HepG2 (cell line): ENCODE results near the gene STK40. TPM values are rescaled to one million over a fixed set of nuclear protein-coding genes. Genes with fewer than 3 reads are reported as not detected.

Source experiments
- AGO2 ChIP-seq: fragments of 200-400 bp; formaldehyde crosslinking; optimal IDR thresholded peaks from 2 replicates; pipeline ENCODE3; 2017; ENCODE audit warnings: mild to moderate bottlenecking, low read depth, low read length, moderate library complexity
- ARHGAP35 ChIP-seq: sonication (generic); formaldehyde crosslinking; IDR thresholded peaks from 2 replicates; pipeline ENCODE4 v1.9.0; 2022; ENCODE audit warnings: mild to moderate bottlenecking, inconsistent platforms, moderate library complexity, missing genetic modification reagents, borderline replicate concordance
- CBX2 ChIP-seq, 2 experiments: fragments of 200-600 bp in 1 of 2; sonication (generic); formaldehyde crosslinking in 1 of 2; IDR thresholded peaks; 2 replicates each; pipeline versions ENCODE4 v1.7.0 to v1.8.1; 2018 to 2022; ENCODE audit warnings: low read depth in 2 of 2, low read length in 1 of 2, mild to moderate bottlenecking in 1 of 2, missing genetic modification reagents in 1 of 2
- DDIT3 ChIP-seq: sonication (generic); formaldehyde crosslinking; IDR thresholded peaks from 2 replicates; pipeline ENCODE4 v1.4.0; 2020; ENCODE audit warnings: mild to moderate bottlenecking, missing genetic modification reagents
- DRAP1 ChIP-seq: IDR thresholded peaks from 2 replicates; pipeline ENCODE4 v1.6.1; 2016; ENCODE audit warnings: missing genetic modification reagents, missing compliant biosample characterization
- ELF1 ChIP-seq: sonication (generic); formaldehyde crosslinking; IDR thresholded peaks from 2 replicates; pipeline ENCODE4 v1.4.0; 2020; ENCODE audit warnings: missing genetic modification reagents
- GATA4 ChIP-seq: sonication (generic); IDR thresholded peaks from 2 replicates; pipeline ENCODE4 v1.6.1; 2016; ENCODE audit warnings: antibody characterized with exemption, low read depth, borderline replicate concordance
- HNRNPH1 ChIP-seq: fragments of 200-400 bp; formaldehyde crosslinking; optimal IDR thresholded peaks from 2 replicates; pipeline ENCODE3; 2017; ENCODE audit warnings: mild to moderate bottlenecking, low read depth, low read length
- MLXIP ChIP-seq: sonication (generic); formaldehyde crosslinking; IDR thresholded peaks from 2 replicates; pipeline ENCODE4 v1.9.0; 2021; ENCODE audit warnings: missing genetic modification reagents, borderline replicate concordance
- NFRKB ChIP-seq: fragments of 450-650 bp; IDR thresholded peaks from 2 replicates; pipeline ENCODE4 v1.6.1; 2017
- NFYB ChIP-seq: sonication (generic); formaldehyde crosslinking; IDR thresholded peaks from 2 replicates; pipeline ENCODE4 v1.4.0; 2020; ENCODE audit warnings: missing genetic modification reagents
- NFYC ChIP-seq: IDR thresholded peaks from 2 replicates; pipeline ENCODE4 v1.6.1; 2016; ENCODE audit warnings: missing genetic modification reagents, missing compliant biosample characterization
- POLR2AphosphoS2 ChIP-seq: IDR thresholded peaks from 2 replicates; pipeline ENCODE4 v1.6.1; 2011; ENCODE audit warnings: low read depth, low read length, improper control_type of control experiment
- SP5 ChIP-seq: IDR thresholded peaks from 2 replicates; pipeline ENCODE4 v1.6.1; 2016; ENCODE audit warnings: low read depth, borderline replicate concordance
- TAF15 ChIP-seq: fragments of 200-400 bp; formaldehyde crosslinking; IDR thresholded peaks from one replicate; pipeline ENCODE4 v1.6.1; 2018; ENCODE audit warnings: mild to moderate bottlenecking, low read depth, low read length; ENCODE audit not compliant: poor library complexity, severe bottlenecking
- ZFYVE20 ChIP-seq: sonication (generic); formaldehyde crosslinking; IDR thresholded peaks from 2 replicates; pipeline ENCODE4 v1.8.0; 2023; ENCODE audit warnings: low read depth, mild to moderate bottlenecking, moderate library complexity, missing genetic modification reagents, borderline replicate concordance
- ZNF703 ChIP-seq: sonication (generic); formaldehyde crosslinking; IDR thresholded peaks from 2 replicates; pipeline ENCODE4 v1.5.1; 2020; ENCODE audit warnings: missing genetic modification reagents, mild to moderate bottlenecking, moderate library complexity, borderline replicate concordance
- polyA plus RNA-seq, 8 experiments: library from polyadenylated mRNA; depleted of rRNA in 3 of 8; stranded (reverse) in 7 of 8; unstranded in 1 of 8; fragments of >200 nt; fragmentation: Illumina TruSeq in 4 of 8; extraction: Trizol in 4 of 8; gene quantifications; 2 replicates each; pipeline versions ENCODE4 v1.2.1 to v1.2.3, GENCODE V29; 2011 to 2016; ENCODE audit warnings: low read depth in 4 of 8, missing spikeins in 1 of 8, mixed read lengths in 1 of 8; ENCODE audit not compliant: insufficient read depth in 1 of 8
- total RNA-seq, 5 experiments: library from RNA; depleted of rRNA; stranded (reverse); fragments of >200 nt; fragmentation: Illumina TruSeq; extraction: Trizol; gene quantifications; 2 replicates each; pipeline ENCODE4 v1.2.3, GENCODE V29; 2016; ENCODE audit warnings: low read depth in 1 of 5
- TF ChIP-seq, protein P1 (sequence below): sonication (generic); formaldehyde crosslinking; IDR thresholded peaks from 2 replicates; pipeline ENCODE4 v1.5.0; 2020; ENCODE audit warnings: mild to moderate bottlenecking, missing genetic modification reagents, borderline replicate concordance
- TF ChIP-seq, protein P2 (sequence below): sonication (generic); formaldehyde crosslinking; IDR thresholded peaks from 2 replicates; pipeline ENCODE4 v1.5.0; 2020; ENCODE audit warnings: missing genetic modification reagents

Gene STK40
- total and polyA plus RNA-seq, 2 of the 13 experiments (the other 11 are each of a cell fraction or from before 2014, with no cell fraction given), result 33.8 to 35.1 TPM

- peak; percentile 46; the same call in 1 of the 2 replicates for TF ChIP-seq DRAP1 (CRISPR knock-in tag)
- TF ChIP-seq TAF15, result no peak
- TF ChIP-seq AGO2, result peak; percentile 70
- TF ChIP-seq NFYC (CRISPR knock-in tag), result peak; percentile 96
- TF ChIP-seq MLXIP, result no peak; the same call in 1 of the 2 replicates
- peak; percentile 57; the same call in 1 of the 2 replicates for TF ChIP-seq SP5 (CRISPR knock-in tag)
- TF ChIP-seq ZNF703 (CRISPR knock-in tag), result no peak
- peak; percentile 94 for TF ChIP-seq NFYB (CRISPR knock-in tag)
- TF ChIP-seq POLR2AphosphoS2, result no peak
- no peak for TF ChIP-seq NFRKB
- TF ChIP-seq ARHGAP35, result no peak
- peak; percentile 87 for TF ChIP-seq ELF1 (CRISPR knock-in tag)
- no peak for TF ChIP-seq HNRNPH1
- TF ChIP-seq, protein P1, sequence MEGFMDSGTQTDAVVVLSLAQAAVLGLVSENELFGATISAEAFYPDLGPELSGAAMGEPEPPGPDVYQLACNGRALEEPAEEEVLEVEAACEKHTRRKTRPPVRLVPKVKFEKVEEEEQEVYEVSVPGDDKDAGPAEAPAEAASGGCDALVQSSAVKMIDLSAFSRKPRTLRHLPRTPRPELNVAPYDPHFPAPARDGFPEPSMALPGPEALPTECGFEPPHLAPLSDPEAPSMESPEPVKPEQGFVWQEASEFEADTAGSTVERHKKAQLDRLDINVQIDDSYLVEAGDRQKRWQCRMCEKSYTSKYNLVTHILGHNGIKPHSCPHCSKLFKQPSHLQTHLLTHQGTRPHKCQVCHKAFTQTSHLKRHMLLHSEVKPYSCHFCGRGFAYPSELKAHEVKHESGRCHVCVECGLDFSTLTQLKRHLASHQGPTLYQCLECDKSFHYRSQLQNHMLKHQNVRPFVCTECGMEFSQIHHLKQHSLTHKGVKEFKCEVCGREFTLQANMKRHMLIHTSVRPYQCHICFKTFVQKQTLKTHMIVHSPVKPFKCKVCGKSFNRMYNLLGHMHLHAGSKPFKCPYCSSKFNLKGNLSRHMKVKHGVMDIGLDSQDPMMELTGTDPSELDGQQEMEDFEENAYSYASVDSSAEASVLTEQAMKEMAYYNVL (CRISPR knock-in tag), result no peak
- no peak for TF ChIP-seq DDIT3 (CRISPR knock-in tag)
- TF ChIP-seq CBX2 (IDR thresholded peaks at IDR 0.05; ENCODE audit: low read depth, low read length), result no peak
- no peak for TF ChIP-seq CBX2 (CRISPR knock-in tag; IDR thresholded peaks at IDR 0.05; ENCODE audit: low read depth)
- TF ChIP-seq, protein P2, sequence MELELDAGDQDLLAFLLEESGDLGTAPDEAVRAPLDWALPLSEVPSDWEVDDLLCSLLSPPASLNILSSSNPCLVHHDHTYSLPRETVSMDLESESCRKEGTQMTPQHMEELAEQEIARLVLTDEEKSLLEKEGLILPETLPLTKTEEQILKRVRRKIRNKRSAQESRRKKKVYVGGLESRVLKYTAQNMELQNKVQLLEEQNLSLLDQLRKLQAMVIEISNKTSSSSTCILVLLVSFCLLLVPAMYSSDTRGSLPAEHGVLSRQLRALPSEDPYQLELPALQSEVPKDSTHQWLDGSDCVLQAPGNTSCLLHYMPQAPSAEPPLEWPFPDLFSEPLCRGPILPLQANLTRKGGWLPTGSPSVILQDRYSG (CRISPR knock-in tag), result no peak
- TF ChIP-seq ZFYVE20 (CRISPR knock-in tag), result no peak
- TF ChIP-seq GATA4, result 0 out of 2 replicates have a peak, but pooled peaks have one; percentile 50
Measured at GRCh38 chr1:36385410-36386264, at the start of gene STK40 (continued).
